Measurements from ENCODE around the gene EPC1. TPM values are rescaled to one million over a fixed set of nuclear protein-coding genes. Genes with fewer than 3 reads are reported as not detected.
"Not testable (repeated sequence)": the region's sequence is repeated elsewhere in the genome, so short reads cannot be mapped to it uniquely, and the experiment has no call there.

The EPC1 gene
- total RNA-seq, 1 donor from 2014 or later = 42.4 TPM

DNA sequence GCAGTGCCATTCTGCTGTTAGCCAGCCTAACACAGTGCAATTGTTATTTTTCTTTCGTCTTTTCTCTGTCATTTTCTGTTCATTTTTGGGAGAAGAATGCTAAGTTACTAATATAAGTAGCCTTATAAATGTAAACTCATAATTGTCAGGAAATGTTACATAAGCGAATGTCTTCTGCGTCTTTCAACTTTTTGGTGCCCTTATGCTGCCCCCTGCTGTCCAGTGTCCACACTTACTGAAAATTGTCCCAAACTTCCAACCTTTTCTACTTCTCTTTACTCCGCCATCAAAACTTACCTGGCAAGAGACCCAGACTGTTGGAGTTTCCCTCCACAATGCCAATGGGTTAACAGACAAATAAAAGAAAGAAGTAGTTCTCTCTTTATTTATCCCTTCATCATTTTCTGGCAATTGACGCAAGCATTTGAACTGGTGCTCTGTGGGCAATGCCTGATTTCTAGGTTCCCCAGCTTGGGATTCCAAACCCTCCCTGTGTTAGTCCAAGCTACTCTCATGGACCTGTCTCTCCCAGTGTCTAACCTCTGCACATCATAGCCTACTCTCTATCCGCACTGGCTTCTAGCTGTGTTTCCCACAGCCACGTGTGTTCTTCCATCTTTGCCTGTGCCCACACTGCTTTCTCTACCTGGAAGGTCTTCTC is 21.0 kb upstream of the EPC1 start:
- DNase-seq (ENCODE audit: extremely low spot score, unreplicated experiment) = no peak
- Mint-ChIP-seq H3K4me3 (no peak overlapping the region), H3K4me1 (ENCODE audit: unreplicated experiment) (peaks cover 20% of the 10 kb centered on the region), H3K27me3 (no peaks in the 10 kb centered on the region), H3K9me3 (no peaks in the 10 kb centered on the region), H3K36me3 (peaks cover 7% of the 10 kb centered on the region), H3K27ac (no peak overlapping the region)
- TF ChIP-seq, protein P1, sequence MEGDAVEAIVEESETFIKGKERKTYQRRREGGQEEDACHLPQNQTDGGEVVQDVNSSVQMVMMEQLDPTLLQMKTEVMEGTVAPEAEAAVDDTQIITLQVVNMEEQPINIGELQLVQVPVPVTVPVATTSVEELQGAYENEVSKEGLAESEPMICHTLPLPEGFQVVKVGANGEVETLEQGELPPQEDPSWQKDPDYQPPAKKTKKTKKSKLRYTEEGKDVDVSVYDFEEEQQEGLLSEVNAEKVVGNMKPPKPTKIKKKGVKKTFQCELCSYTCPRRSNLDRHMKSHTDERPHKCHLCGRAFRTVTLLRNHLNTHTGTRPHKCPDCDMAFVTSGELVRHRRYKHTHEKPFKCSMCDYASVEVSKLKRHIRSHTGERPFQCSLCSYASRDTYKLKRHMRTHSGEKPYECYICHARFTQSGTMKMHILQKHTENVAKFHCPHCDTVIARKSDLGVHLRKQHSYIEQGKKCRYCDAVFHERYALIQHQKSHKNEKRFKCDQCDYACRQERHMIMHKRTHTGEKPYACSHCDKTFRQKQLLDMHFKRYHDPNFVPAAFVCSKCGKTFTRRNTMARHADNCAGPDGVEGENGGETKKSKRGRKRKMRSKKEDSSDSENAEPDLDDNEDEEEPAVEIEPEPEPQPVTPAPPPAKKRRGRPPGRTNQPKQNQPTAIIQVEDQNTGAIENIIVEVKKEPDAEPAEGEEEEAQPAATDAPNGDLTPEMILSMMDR (conservative IDR thresholded peaks at IDR 0.05) = peak; percentile 89

DNA sequence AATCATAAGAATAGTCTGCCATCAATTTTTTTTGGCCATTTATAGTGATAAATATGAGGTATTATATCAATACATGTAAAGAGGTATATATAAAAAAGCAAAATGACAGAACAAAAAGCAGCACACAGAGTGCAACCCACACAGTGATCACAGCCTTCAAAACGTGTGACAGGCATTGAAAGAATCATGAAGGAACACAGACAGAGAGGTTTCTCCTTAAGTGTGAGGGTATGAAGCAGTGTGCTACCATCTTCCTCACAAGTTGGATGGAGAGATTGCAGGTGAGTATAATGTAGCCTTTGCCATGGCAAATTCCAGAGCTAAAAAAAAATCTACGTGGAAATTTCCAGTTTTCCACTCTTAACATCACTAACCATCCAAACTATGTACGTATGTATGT is 19.6 kb upstream of the EPC1 start:
- no peaks in the 10 kb centered on the region for H3K9me3 Mint-ChIP-seq
- H3K4me3 Mint-ChIP-seq = no peak overlapping the region
- H3K4me1 Mint-ChIP-seq (ENCODE audit: unreplicated experiment) = peaks cover 16% of the 10 kb centered on the region
- DNase-seq (ENCODE audit: extremely low spot score, unreplicated experiment) = no peak
- peaks cover 7% of the 10 kb centered on the region for H3K36me3 Mint-ChIP-seq
- TF ChIP-seq, protein P1 (conservative IDR thresholded peaks at IDR 0.05) = no peak
- no peak overlapping the region for H3K27ac Mint-ChIP-seq
- H3K27me3 Mint-ChIP-seq = no peaks in the 10 kb centered on the region

DNA sequence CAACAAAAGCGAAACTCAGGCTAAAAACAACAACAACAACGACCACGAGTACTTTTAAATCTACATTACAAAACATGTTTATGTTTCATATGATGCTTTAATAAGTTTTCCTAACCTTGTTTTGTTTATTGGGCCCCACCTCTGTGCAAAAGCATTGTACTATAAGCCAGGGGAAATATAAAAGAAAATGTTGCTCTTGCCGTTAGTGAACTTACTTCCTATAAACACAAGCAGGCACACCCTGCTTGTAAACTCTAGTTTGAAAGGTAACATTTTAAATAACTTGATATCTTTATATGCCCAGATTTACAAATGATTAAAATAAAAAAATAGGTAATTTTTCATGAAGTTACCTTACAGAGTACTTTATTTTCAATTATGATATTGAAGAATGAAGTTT is 19.2 kb upstream of the EPC1 start:
- Mint-ChIP-seq H3K4me1 (ENCODE audit: unreplicated experiment) (peaks cover 14% of the 10 kb centered on the region), H3K27ac (no peak overlapping the region), H3K36me3 (peaks cover 7% of the 10 kb centered on the region), H3K9me3 (no peaks in the 10 kb centered on the region), H3K27me3 (no peaks in the 10 kb centered on the region), H3K4me3 (no peak overlapping the region)
- TF ChIP-seq, protein P1 (conservative IDR thresholded peaks at IDR 0.05) = no peak
- DNase-seq (ENCODE audit: extremely low spot score, unreplicated experiment) = no peak

GRCh38 chr10:32365404-32365803 is 18.4 kb upstream of the EPC1 start:
- H3K36me3 Mint-ChIP-seq; H3K4me3 Mint-ChIP-seq; H3K27ac Mint-ChIP-seq; H3K9me3 Mint-ChIP-seq; DNase-seq (ENCODE audit: extremely low spot score, unreplicated experiment); H3K27me3 Mint-ChIP-seq: not testable (repeated sequence)
- peaks cover 11% of the 10 kb centered on the region for H3K4me1 Mint-ChIP-seq (ENCODE audit: unreplicated experiment)

DNA sequence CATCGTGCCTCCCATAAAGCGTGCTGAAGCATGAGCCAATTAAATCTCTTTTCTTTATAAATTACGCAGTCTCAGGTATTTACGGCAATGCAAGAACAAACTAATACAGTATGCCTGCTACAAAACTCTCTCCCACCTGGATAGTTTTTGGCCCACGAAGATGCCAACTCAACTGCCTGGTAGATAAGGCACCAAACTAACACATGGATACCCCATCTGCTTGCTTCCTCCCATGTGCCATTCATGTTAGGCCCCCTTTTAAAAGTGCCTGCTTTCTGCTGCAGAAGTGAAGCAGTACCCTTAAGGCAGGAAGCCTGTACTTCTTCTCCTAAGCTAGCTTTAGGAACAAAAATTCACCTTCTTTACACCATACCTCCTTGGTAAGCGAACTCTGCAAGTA is 15.6 kb upstream of the EPC1 start:
- Mint-ChIP-seq H3K4me3 (no peak overlapping the region), H3K27me3 (no peaks in the 10 kb centered on the region), H3K9me3 (no peaks in the 10 kb centered on the region), H3K36me3 (peaks cover 18% of the 10 kb centered on the region), H3K27ac (no peak overlapping the region), H3K4me1 (ENCODE audit: unreplicated experiment) (peaks cover under 1% of the 10 kb centered on the region)
- TF ChIP-seq, protein P1 (conservative IDR thresholded peaks at IDR 0.05) = no peak
- DNase-seq (ENCODE audit: extremely low spot score, unreplicated experiment) = no peak

DNA sequence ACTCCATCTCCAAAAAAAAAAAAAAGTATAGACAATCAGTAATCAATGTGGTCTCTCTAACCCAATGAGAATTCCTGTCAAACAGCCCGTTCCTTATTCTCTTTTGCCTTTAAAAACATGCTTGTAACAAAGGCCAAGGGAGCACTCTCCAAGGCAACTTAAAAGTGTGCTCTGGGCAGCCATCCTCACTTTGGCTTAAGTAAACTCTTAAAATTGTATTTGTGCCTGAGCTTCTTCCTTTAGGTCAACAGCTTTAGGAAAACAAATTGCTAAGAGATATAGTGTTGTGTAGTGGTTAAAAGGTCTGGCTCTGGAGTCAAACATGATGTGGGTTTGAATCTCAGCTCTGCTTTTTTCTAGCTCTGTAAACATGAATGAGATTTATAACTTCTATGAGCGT is 13.9 kb upstream of the EPC1 start:
- no peak overlapping the region for H3K27ac Mint-ChIP-seq
- no peaks in the 10 kb centered on the region for H3K27me3 Mint-ChIP-seq
- DNase-seq (ENCODE audit: extremely low spot score, unreplicated experiment) = no peak
- H3K36me3 Mint-ChIP-seq = peaks cover 28% of the 10 kb centered on the region
- H3K4me1 Mint-ChIP-seq (ENCODE audit: unreplicated experiment) = no peaks in the 10 kb centered on the region
- TF ChIP-seq, protein P1 (conservative IDR thresholded peaks at IDR 0.05) = no peak
- H3K4me3 Mint-ChIP-seq = no peak overlapping the region
- peaks cover 4% of the 10 kb centered on the region for H3K9me3 Mint-ChIP-seq
